Astrocyte (in vitro differentiated cells and primary cell): ENCODE results near the gene INHBB. TPM values are rescaled to one million over a fixed set of nuclear protein-coding genes. Genes with fewer than 3 reads are reported as not detected.

Experiments
- DNase-seq: peaks from one replicate; pipeline ENCODE4 v3.0.0-alpha.2; 2010; ENCODE audit warnings: low read depth
- FAIRE-seq: peaks from 2 replicates; lab custom pipeline; 2011; peaks lifted over from hg19 to GRCh38; lab: Jason Lieb, UNC
- H2AFZ ChIP-seq: 2 replicates; pipeline ENCODE4 v1.6.0; 2012; ENCODE audit warnings: low read depth, low read length, inconsistent platforms
- H3K27ac ChIP-seq: 2 replicates; pipeline ENCODE4 v1.5.1; 2011; ENCODE audit warnings: low read depth, low read length, inconsistent platforms
- H3K27me3 ChIP-seq: 2 replicates; pipeline ENCODE4 v1.6.0; 2011; ENCODE audit warnings: low read length, inconsistent platforms; ENCODE audit not compliant: insufficient read depth
- H3K36me3 ChIP-seq: 2 replicates; pipeline ENCODE4 v1.5.1; 2011; ENCODE audit warnings: low read length, inconsistent platforms; ENCODE audit not compliant: insufficient read depth
- H3K4me1 ChIP-seq: 2 replicates; pipeline ENCODE4 v1.5.1; 2011; ENCODE audit warnings: low read length, inconsistent platforms; ENCODE audit not compliant: insufficient read depth
- H3K4me2 ChIP-seq: 2 replicates; pipeline ENCODE4 v1.6.0; 2012; ENCODE audit warnings: low read length, inconsistent platforms
- H3K4me3 ChIP-seq: 2 replicates; pipeline ENCODE4 v1.5.1; 2011; ENCODE audit warnings: low read depth, mild to moderate bottlenecking, low read length, inconsistent platforms; ENCODE audit not compliant: insufficient read depth
- H3K79me2 ChIP-seq: 2 replicates; pipeline ENCODE4 v1.6.0; 2012; ENCODE audit warnings: mild to moderate bottlenecking, low read length, inconsistent platforms; ENCODE audit not compliant: insufficient read depth
- H3K9ac ChIP-seq: 2 replicates; pipeline ENCODE4 v1.6.0; 2012; ENCODE audit warnings: mild to moderate bottlenecking, low read length, inconsistent platforms
- H3K9me3 ChIP-seq: 2 replicates; pipeline ENCODE4 v1.5.1; 2012; ENCODE audit warnings: low read depth, mild to moderate bottlenecking, low read length, inconsistent platforms; ENCODE audit not compliant: insufficient read depth
- H4K20me1 ChIP-seq: 2 replicates; pipeline ENCODE4 v1.6.0; 2012; ENCODE audit warnings: low read length, inconsistent platforms; ENCODE audit not compliant: insufficient read depth
- H3K27ac Mint-ChIP-seq: one replicate; pipeline ENCODE4 v1.8.0; 2021; ENCODE audit warnings: mild to moderate bottlenecking, mixed read lengths; ENCODE audit not compliant: unreplicated experiment
- H3K27me3 Mint-ChIP-seq: one replicate; pipeline ENCODE4 v1.8.0; 2021; ENCODE audit warnings: low read depth, mixed read lengths; ENCODE audit not compliant: unreplicated experiment
- H3K36me3 Mint-ChIP-seq: one replicate; pipeline ENCODE4 v1.8.0; 2021; ENCODE audit warnings: low read depth, mixed read lengths; ENCODE audit not compliant: unreplicated experiment
- H3K4me1 Mint-ChIP-seq: one replicate; pipeline ENCODE4 v1.8.0; 2021; ENCODE audit warnings: low read depth, mixed read lengths; ENCODE audit not compliant: unreplicated experiment
- H3K4me3 Mint-ChIP-seq: one replicate; pipeline ENCODE4 v1.8.0; 2021; ENCODE audit warnings: mild to moderate bottlenecking, moderate library complexity, mixed read lengths; ENCODE audit not compliant: unreplicated experiment
- H3K9me3 Mint-ChIP-seq: one replicate; pipeline ENCODE4 v1.8.0; 2021; ENCODE audit warnings: mild to moderate bottlenecking, mixed read lengths; ENCODE audit not compliant: unreplicated experiment
- EZH2 ChIP-seq: IDR thresholded peaks from 2 replicates; pipeline ENCODE4 v1.6.1; 2012; ENCODE audit warnings: mild to moderate bottlenecking, low read length, inconsistent platforms; ENCODE audit not compliant: insufficient read depth
- total RNA-seq: library from RNA; stranded (reverse); gene quantifications from 2 replicates; pipeline ENCODE4 v1.2.1, GENCODE V29; 2021
- TF ChIP-seq, protein P1 (sequence below): IDR thresholded peaks from 2 replicates; pipeline ENCODE4 v1.5.1; 2011; ENCODE audit warnings: low read depth, mild to moderate bottlenecking, inconsistent platforms, low read length, moderate library complexity; ENCODE audit not compliant: insufficient read depth

The INHBB gene
- total RNA-seq, 1 donor from 2014 or later, result 7.1 TPM

DNA sequence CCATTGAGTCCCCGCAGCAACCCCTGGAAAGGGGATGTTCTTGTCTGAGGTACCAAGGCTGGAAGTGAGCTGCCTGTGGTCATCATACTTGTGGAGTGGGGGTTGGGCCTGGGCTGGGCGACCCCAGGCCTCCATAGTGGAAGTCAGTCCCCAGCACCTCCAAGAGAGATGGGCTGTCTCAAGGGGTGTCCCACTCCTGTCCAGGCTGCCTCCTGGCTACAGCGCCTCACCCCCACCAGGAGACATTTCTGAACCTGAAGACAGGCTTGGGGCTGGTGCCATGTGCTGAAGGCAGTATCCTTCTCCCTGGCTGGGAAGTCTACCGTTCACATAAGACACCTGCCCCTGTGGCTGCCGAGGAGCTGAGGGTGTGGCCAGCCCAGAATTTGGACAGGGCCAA, 28.9 kb downstream of the INHBB start:
- Mint-ChIP-seq H3K27me3 (peaks cover 41% of the 10 kb centered on the region), H3K36me3 (no peaks in the 10 kb centered on the region), H3K9me3 (no peaks in the 10 kb centered on the region), H3K4me3 (no peak overlapping the region), H3K4me1 (peaks cover 3% of the 10 kb centered on the region), H3K27ac (no peak overlapping the region)
- Histone ChIP-seq H3K4me1 (no peaks in the 10 kb centered on the region), H4K20me1 (no peaks in the 10 kb centered on the region), H3K79me2 (no peaks in the 10 kb centered on the region), H3K27me3 (peaks cover 18% of the 10 kb centered on the region), H3K4me3 (no peak overlapping the region), H3K27ac (no peak overlapping the region), H3K36me3 (no peaks in the 10 kb centered on the region), H2AFZ (no peak overlapping the region), H3K4me2 (no peak overlapping the region), H3K9ac (no peak overlapping the region), H3K9me3 (no peaks in the 10 kb centered on the region)
- DNase-seq (no peak), FAIRE-seq (no peak)
- TF ChIP-seq, protein P1, sequence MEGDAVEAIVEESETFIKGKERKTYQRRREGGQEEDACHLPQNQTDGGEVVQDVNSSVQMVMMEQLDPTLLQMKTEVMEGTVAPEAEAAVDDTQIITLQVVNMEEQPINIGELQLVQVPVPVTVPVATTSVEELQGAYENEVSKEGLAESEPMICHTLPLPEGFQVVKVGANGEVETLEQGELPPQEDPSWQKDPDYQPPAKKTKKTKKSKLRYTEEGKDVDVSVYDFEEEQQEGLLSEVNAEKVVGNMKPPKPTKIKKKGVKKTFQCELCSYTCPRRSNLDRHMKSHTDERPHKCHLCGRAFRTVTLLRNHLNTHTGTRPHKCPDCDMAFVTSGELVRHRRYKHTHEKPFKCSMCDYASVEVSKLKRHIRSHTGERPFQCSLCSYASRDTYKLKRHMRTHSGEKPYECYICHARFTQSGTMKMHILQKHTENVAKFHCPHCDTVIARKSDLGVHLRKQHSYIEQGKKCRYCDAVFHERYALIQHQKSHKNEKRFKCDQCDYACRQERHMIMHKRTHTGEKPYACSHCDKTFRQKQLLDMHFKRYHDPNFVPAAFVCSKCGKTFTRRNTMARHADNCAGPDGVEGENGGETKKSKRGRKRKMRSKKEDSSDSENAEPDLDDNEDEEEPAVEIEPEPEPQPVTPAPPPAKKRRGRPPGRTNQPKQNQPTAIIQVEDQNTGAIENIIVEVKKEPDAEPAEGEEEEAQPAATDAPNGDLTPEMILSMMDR, result no peak
- TF ChIP-seq EZH2, result no peak

DNA sequence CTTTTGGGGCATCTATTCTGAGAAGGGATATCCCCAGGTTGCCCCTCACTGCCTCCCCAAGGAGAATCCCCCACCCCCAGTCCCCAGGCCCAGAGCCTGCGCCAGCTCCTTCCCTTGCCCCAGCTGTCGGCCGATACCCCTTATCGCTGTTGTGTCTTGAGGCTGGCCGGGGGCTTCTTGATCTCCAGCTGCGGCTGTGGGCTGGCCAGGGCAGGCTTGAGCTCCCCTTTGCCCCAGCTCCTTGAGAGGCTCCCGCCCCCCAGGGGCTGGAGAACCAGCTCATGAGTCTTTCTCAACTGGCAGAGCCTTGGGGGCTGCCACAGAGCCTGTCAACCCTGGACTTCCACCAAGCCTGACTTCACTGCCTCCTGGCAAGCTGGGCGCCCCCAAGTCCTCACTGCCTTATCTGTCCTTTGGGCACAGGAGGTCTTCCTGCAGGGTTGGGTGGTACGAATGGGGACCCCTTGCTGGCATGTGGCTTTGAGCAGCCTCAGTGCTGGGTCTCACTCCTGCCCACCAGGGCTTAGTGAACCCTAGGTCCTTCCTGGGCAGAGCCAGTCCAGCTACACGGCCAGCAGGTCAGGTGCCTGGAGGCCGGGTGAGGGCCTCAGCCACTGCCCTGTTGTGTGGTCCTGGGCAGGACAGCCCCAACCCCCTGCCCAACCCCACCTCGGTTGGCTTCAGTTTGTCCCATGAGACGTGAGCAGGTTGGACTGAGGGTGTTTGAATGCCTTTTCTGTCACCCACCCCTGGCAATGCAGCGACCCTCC, 29.5 kb downstream of the INHBB start:
- H3K27ac Mint-ChIP-seq, result no peak overlapping the region
- H3K4me1 Mint-ChIP-seq, result peaks cover 3% of the 10 kb centered on the region
- Histone ChIP-seq H3K79me2 (no peaks in the 10 kb centered on the region), H3K27ac (no peak overlapping the region), H3K9ac (no peak overlapping the region), H3K4me3 (no peak overlapping the region), H2AFZ (no peak overlapping the region), H3K9me3 (no peaks in the 10 kb centered on the region), H3K27me3 (peaks cover 24% of the 10 kb centered on the region), H4K20me1 (no peaks in the 10 kb centered on the region), H3K4me1 (no peaks in the 10 kb centered on the region), H3K4me2 (no peak overlapping the region), H3K36me3 (no peaks in the 10 kb centered on the region)
- no peak for FAIRE-seq
- TF ChIP-seq, protein P1, result no peak
- no peak for TF ChIP-seq EZH2
- H3K36me3 Mint-ChIP-seq, result no peaks in the 10 kb centered on the region
- H3K9me3 Mint-ChIP-seq, result no peaks in the 10 kb centered on the region
- H3K4me3 Mint-ChIP-seq, result no peak overlapping the region
- H3K27me3 Mint-ChIP-seq, result peaks cover 46% of the 10 kb centered on the region
- no peak for DNase-seq

DNA sequence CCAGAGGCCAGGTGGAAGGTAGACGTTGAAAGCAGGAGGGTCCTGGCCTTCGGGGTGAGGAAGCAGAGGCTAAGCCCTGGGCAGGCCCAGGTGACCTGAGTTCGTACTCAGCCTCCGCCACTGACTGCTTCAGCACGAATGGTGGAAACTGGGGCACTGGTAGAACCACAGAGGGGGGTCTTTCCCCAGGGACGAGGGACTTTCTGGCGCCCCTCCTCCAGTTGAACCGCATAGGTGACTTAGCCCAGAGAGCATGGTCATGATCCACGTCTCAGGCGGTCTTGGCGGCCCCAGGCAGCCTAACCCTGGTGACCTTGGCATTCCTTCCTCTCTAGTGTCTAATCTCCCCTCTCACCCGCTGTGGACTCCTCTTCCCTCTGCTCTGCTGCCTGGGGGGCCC, 30.2 kb downstream of the INHBB start:
- Histone ChIP-seq H3K9ac (no peak overlapping the region), H3K4me3 (no peak overlapping the region), H3K36me3 (no peaks in the 10 kb centered on the region), H3K79me2 (no peaks in the 10 kb centered on the region), H3K4me2 (no peak overlapping the region), H3K27me3 (peaks cover 29% of the 10 kb centered on the region), H3K9me3 (no peaks in the 10 kb centered on the region), H2AFZ (no peak overlapping the region), H3K27ac (no peak overlapping the region), H3K4me1 (no peaks in the 10 kb centered on the region), H4K20me1 (no peaks in the 10 kb centered on the region)
- Mint-ChIP-seq H3K9me3 (no peaks in the 10 kb centered on the region), H3K36me3 (no peaks in the 10 kb centered on the region), H3K4me3 (no peak overlapping the region), H3K4me1 (peaks cover 3% of the 10 kb centered on the region), H3K27me3 (peaks cover 53% of the 10 kb centered on the region), H3K27ac (no peak overlapping the region)
- no peak for FAIRE-seq
- no peak for TF ChIP-seq EZH2
- TF ChIP-seq, protein P1, result no peak
- no peak for DNase-seq
